HEK293 (cell line): ENCODE results near the gene MPPE1.

Experiments
- ZBTB8A ChIP-seq: fragments of 450-650 bp; formaldehyde crosslinking; IDR thresholded peaks from 2 replicates; pipeline ENCODE4 v1.5.1; 2016; ENCODE audit warnings: missing biosample characterization, missing genetic modification characterization
- TF ChIP-seq, protein P1 (sequence below): fragments of 450-650 bp; formaldehyde crosslinking; IDR thresholded peaks from 2 replicates; pipeline ENCODE4 v1.5.1; 2016; ENCODE audit warnings: missing biosample characterization, missing genetic modification characterization

DNA sequence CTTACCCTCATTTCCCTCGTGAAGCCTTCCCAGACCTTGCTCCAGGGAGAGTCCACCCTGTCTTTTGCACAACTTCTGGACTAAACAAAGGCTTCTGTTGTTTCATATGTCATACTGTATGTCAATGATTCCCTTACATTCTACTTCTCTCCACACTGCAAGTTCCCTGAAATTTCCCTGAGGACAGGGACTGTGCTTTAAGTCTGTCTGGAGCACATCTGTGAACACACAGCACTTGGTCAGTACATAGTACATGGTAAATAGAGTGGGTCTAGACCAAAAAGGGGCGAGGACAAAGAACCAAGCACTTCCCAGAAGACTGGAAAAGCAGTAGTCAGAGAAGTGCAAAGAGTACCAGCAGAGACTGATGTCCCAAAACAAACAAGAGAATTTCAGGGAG, 49.5 kb upstream of the MPPE1 start:
- TF ChIP-seq, protein P1, sequence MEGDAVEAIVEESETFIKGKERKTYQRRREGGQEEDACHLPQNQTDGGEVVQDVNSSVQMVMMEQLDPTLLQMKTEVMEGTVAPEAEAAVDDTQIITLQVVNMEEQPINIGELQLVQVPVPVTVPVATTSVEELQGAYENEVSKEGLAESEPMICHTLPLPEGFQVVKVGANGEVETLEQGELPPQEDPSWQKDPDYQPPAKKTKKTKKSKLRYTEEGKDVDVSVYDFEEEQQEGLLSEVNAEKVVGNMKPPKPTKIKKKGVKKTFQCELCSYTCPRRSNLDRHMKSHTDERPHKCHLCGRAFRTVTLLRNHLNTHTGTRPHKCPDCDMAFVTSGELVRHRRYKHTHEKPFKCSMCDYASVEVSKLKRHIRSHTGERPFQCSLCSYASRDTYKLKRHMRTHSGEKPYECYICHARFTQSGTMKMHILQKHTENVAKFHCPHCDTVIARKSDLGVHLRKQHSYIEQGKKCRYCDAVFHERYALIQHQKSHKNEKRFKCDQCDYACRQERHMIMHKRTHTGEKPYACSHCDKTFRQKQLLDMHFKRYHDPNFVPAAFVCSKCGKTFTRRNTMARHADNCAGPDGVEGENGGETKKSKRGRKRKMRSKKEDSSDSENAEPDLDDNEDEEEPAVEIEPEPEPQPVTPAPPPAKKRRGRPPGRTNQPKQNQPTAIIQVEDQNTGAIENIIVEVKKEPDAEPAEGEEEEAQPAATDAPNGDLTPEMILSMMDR (tag by site-specific recombination) = no peak
- TF ChIP-seq ZBTB8A (tag by site-specific recombination) = no peak
